VCaP (cell line): Measurements from ENCODE around the gene ABR.

ENCODE experiments used
- H3K27ac ChIP-seq: fragments of 450-650 bp; 2 replicates; pipeline ENCODE4 v1.5.1; 2017
- CTCF ChIP-seq: fragments of 450-650 bp; conservative IDR thresholded peaks from 2 replicates; pipeline ENCODE4 v1.5.1; 2017; ENCODE audit warnings: mild to moderate bottlenecking, moderate library complexity

ABR gene

GRCh38 chr17:1029196-1029921, 150.4 kb downstream of the ABR start:
- no peak for TF ChIP-seq CTCF
- H3K27ac ChIP-seq = peak overlapping the region; percentile 79; the same call in 1 of the 2 replicates

GRCh38 chr17:1027044-1027443, 152.7 kb downstream of the ABR start:
- H3K27ac ChIP-seq = no peak overlapping the region
- no peak for TF ChIP-seq CTCF

GRCh38 chr17:1026599-1026975, 153.2 kb downstream of the ABR start:
- no peak for TF ChIP-seq CTCF
- H3K27ac ChIP-seq = no peak overlapping the region

- TF ChIP-seq CTCF = no peak
These were observed 153.8 kb downstream of the ABR start for GRCh38 chr17:1025733-1026598.

GRCh38 chr17:1024076-1024475, 155.7 kb downstream of the ABR start:
- H3K27ac ChIP-seq = no peak overlapping the region
- no peak for TF ChIP-seq CTCF

More at GRCh38 chr17:1025733-1026598, 153.8 kb downstream of the ABR start:
- no peak overlapping the region for H3K27ac ChIP-seq

GRCh38 chr17:1022278-1023024, 157.3 kb downstream of the ABR start:
- TF ChIP-seq CTCF = no peak
- H3K27ac ChIP-seq = no peak overlapping the region

- H3K27ac ChIP-seq = no peak overlapping the region
- no peak for TF ChIP-seq CTCF
These were observed 158.6 kb downstream of the ABR start for GRCh38 chr17:1021147-1021546.
